Measurements from ENCODE around the gene SFN. TPM values are rescaled to one million over a fixed set of nuclear protein-coding genes. Genes with fewer than 3 reads are reported as not detected.

SFN gene
- total RNA-seq, 2 donors from 2014 or later = 1.9 to 3.8 TPM

DNA sequence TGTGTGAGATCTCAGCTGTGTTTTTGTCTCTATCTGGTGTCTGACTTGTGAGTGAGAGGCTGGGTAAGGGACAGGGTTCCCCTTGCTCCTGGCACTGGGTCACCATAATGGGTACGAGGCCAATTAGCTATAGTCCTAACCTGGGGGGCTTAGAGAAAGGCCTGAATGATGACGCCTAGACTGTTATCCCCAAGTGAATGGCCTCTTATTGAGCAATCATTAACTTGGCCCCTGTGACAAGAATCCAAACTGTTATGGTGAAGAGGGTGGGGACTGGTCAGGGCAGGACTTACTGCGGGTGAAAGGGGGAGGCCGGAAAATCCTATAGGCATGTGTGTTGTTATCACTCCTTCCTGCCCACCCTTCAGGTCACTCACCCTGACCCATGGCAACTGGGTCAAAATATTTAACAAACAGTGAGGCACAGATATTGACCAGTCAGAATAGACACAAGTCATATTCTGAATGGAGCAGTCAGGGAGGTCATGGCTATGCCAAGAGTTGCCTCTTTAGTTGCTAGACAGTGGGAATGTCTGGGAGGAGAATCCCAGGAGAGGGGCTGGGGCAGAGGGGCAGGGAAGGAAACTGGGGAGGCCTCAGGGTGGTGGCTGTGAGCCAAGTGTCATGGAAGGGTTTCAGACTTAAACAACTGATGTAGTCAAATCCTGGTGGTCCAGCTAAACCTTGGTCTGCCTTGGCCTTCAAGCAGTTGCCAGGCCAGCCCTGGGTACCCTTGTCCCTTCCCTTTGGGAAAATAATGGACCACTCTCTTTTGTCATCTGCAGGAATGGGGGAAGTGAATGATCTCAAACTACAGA is 47.6 kb downstream of the SFN start:
- ATAC-seq (ENCODE audit: insufficient number of reproducible peaks, low FRiP score, low read depth) (no peak), DNase-seq (ENCODE audit: low spot score) (no peak)
- no peaks in the 10 kb centered on the region for H3K36me3 ChIP-seq
- H3K27ac ChIP-seq = no peak overlapping the region
- no peaks in the 10 kb centered on the region for H3K9me3 ChIP-seq
- H3K4me3 ChIP-seq = no peak overlapping the region
- TF ChIP-seq CTCF (IDR thresholded peaks at IDR 0.05) = no peak
- no peaks in the 10 kb centered on the region for H3K4me1 ChIP-seq (ENCODE audit: control insufficient read depth in 1 of 2, low read depth in 2 of 2)
- no peaks in the 10 kb centered on the region for H3K27me3 ChIP-seq (replicated peaks; ENCODE audit: insufficient read depth)

- Histone ChIP-seq H3K36me3 (no peaks in the 10 kb centered on the region), H3K4me3 (no peak overlapping the region), H3K27me3 (replicated peaks; ENCODE audit: insufficient read depth) (no peaks in the 10 kb centered on the region), H3K27ac (no peak overlapping the region), H3K4me1 (ENCODE audit: control insufficient read depth in 1 of 2, low read depth in 2 of 2) (no peaks in the 10 kb centered on the region), H3K9me3 (no peaks in the 10 kb centered on the region)
- DNase-seq (ENCODE audit: low spot score) (no peak), ATAC-seq (ENCODE audit: insufficient number of reproducible peaks, low FRiP score, low read depth) (no peak)
- no peak for TF ChIP-seq CTCF (IDR thresholded peaks at IDR 0.05)
Observed at GRCh38 chr1:26911399-26912146, 48.6 kb downstream of the SFN start.

GRCh38 chr1:26912147-26912490 is 49.2 kb downstream of the SFN start:
- no peak for DNase-seq (ENCODE audit: low spot score)
- Histone ChIP-seq H3K27ac (no peak overlapping the region), H3K36me3 (no peaks in the 10 kb centered on the region), H3K9me3 (no peaks in the 10 kb centered on the region), H3K27me3 (replicated peaks; ENCODE audit: insufficient read depth) (no peaks in the 10 kb centered on the region), H3K4me3 (no peak overlapping the region), H3K4me1 (ENCODE audit: control insufficient read depth in 1 of 2, low read depth in 2 of 2) (no peaks in the 10 kb centered on the region)
- TF ChIP-seq CTCF (IDR thresholded peaks at IDR 0.05) = no peak
- ATAC-seq (ENCODE audit: insufficient number of reproducible peaks, low FRiP score, low read depth) = no peak

- Histone ChIP-seq H3K4me1 (ENCODE audit: control insufficient read depth in 1 of 2, low read depth in 2 of 2) (no peaks in the 10 kb centered on the region), H3K27me3 (replicated peaks; ENCODE audit: insufficient read depth) (no peaks in the 10 kb centered on the region), H3K9me3 (no peaks in the 10 kb centered on the region), H3K4me3 (no peak overlapping the region), H3K27ac (no peak overlapping the region), H3K36me3 (no peaks in the 10 kb centered on the region)
- TF ChIP-seq CTCF (IDR thresholded peaks at IDR 0.05) = no peak
- ATAC-seq (ENCODE audit: insufficient number of reproducible peaks, low FRiP score, low read depth) (no peak), DNase-seq (ENCODE audit: low spot score) (no peak)
Observed at GRCh38 chr1:26913389-26913753, 50.4 kb downstream of the SFN start.

Other genes starting within 250 kb of the SFN start
- gene ARID1A, start 167.1 kb upstream of the SFN start, total RNA-seq = 10 to 100 TPM; 53.6 to 69.2 TPM
- 10 to 100 TPM; 13.5 to 22.9 TPM for gene PIGV, start 75.2 kb upstream of the SFN start, total RNA-seq
- gene ZDHHC18, start 36.5 kb upstream of the SFN start, total RNA-seq = 10 to 100 TPM; 13.3 to 29.9 TPM
- gene GPN2, start 27.1 kb downstream of the SFN start, total RNA-seq = 10 to 100 TPM in 1 of 2 donors, 1 to 10 TPM in 1; 8.8 to 15.0 TPM
- 10 to 100 TPM; 10.3 to 11.8 TPM for gene GPATCH3, start 37.3 kb downstream of the SFN start, total RNA-seq
- not detected for gene NR0B2, start 50.8 kb downstream of the SFN start, total RNA-seq
- gene NUDC, start 58.6 kb downstream of the SFN start, total RNA-seq = 10 to 100 TPM; 36.8 to 56.4 TPM
- not detected for gene KDF1, start 97.3 kb downstream of the SFN start, total RNA-seq
- 10 to 100 TPM; 26.4 to 34.9 TPM for gene TRNP1, start 130.5 kb downstream of the SFN start, total RNA-seq
- gene TENT5B, start 149.7 kb downstream of the SFN start, total RNA-seq = 100 to 1,000 TPM in 1 of 2 donors, 10 to 100 TPM in 1; 49.1 to 105 TPM